Trophoblast cell (in vitro differentiated cells and primary cell): ENCODE data around the gene FLNC.

Source experiments
- DNase-seq, 2 donors: peaks; one replicate each; pipeline ENCODE4 v3.0.0-alpha.2; 2016
- H2AFZ ChIP-seq: 2 replicates; pipeline ENCODE4 v1.6.1; 2013; ENCODE audit warnings: low read length, moderate library complexity, mild to moderate bottlenecking; ENCODE audit not compliant: insufficient read depth, poor library complexity
- H2AK5ac ChIP-seq: 2 replicates; pipeline ENCODE4 v1.6.1; 2013; ENCODE audit warnings: mild to moderate bottlenecking, low read length
- H2BK120ac ChIP-seq: 2 replicates; pipeline ENCODE4 v1.6.1; 2013; ENCODE audit warnings: low read length, mild to moderate bottlenecking, moderate library complexity; ENCODE audit not compliant: insufficient read depth, poor library complexity
- H2BK12ac ChIP-seq: 2 replicates; pipeline ENCODE4 v1.6.1; 2013; ENCODE audit warnings: mild to moderate bottlenecking, low read length, moderate library complexity
- H2BK5ac ChIP-seq: 2 replicates; pipeline ENCODE4 v1.6.1; 2013; ENCODE audit warnings: low read length, low read depth, moderate library complexity, mild to moderate bottlenecking; ENCODE audit not compliant: poor library complexity
- H3K14ac ChIP-seq: 2 replicates; pipeline ENCODE4 v1.6.1; 2013; ENCODE audit warnings: mild to moderate bottlenecking, low read length
- H3K18ac ChIP-seq: 2 replicates; pipeline ENCODE4 v1.6.1; 2013; ENCODE audit warnings: mild to moderate bottlenecking, low read length
- H3K23ac ChIP-seq: 2 replicates; pipeline ENCODE4 v1.6.1; 2013; ENCODE audit warnings: low read length
- H3K27ac ChIP-seq: 2 replicates; pipeline ENCODE4 v1.5.1; 2013; ENCODE audit warnings: low read depth, mild to moderate bottlenecking, inconsistent platforms, low read length, moderate library complexity
- H3K27me3 ChIP-seq: 2 replicates; pipeline ENCODE4 v1.6.1; 2013; ENCODE audit warnings: inconsistent platforms, mild to moderate bottlenecking, low read length, moderate library complexity; ENCODE audit not compliant: insufficient read depth
- H3K36me3 ChIP-seq, 2 experiments: 1 replicate in 1 of 2; 2 replicates in 1 of 2; pipeline ENCODE4 v1.6.1; 2013; ENCODE audit warnings: low read length in 2 of 2, mild to moderate bottlenecking in 2 of 2, moderate library complexity in 1 of 2; ENCODE audit not compliant: insufficient read depth in 2 of 2, control insufficient read depth in 1 of 2
- H3K4ac ChIP-seq: 2 replicates; pipeline ENCODE4 v1.6.1; 2013; ENCODE audit warnings: low read depth, mild to moderate bottlenecking, low read length, moderate library complexity
- H3K4me1 ChIP-seq, 2 experiments: 1 replicate in 1 of 2; 2 replicates in 1 of 2; pipeline ENCODE4 v1.6.1; 2013; ENCODE audit warnings: low read length in 2 of 2, mild to moderate bottlenecking in 2 of 2, moderate library complexity in 1 of 2; ENCODE audit not compliant: insufficient read depth in 2 of 2, control insufficient read depth in 1 of 2
- H3K4me2 ChIP-seq: 2 replicates; pipeline ENCODE4 v1.6.1; 2013; ENCODE audit warnings: inconsistent platforms, mild to moderate bottlenecking, low read length, moderate library complexity
- H3K4me3 ChIP-seq: 2 replicates; pipeline ENCODE4 v1.5.1; 2013; ENCODE audit warnings: mild to moderate bottlenecking, low read depth, low read length, inconsistent platforms
- H3K79me1 ChIP-seq: one replicate; pipeline ENCODE4 v1.6.1; 2013; ENCODE audit warnings: low read length
- H3K79me2 ChIP-seq: 2 replicates; pipeline ENCODE4 v1.6.1; 2013; ENCODE audit warnings: low read length, mild to moderate bottlenecking; ENCODE audit not compliant: control insufficient read depth, insufficient read depth, poor library complexity
- H3K9ac ChIP-seq: 2 replicates; pipeline ENCODE4 v1.6.1; 2013; ENCODE audit warnings: mild to moderate bottlenecking, low read length
- H3K9me3 ChIP-seq: 2 replicates; pipeline ENCODE4 v1.6.1; 2013; ENCODE audit warnings: low read depth, mild to moderate bottlenecking, control low read depth, inconsistent platforms, low read length; ENCODE audit not compliant: insufficient read depth
- H4K12ac ChIP-seq: 2 replicates; pipeline ENCODE4 v1.6.1; 2013; ENCODE audit warnings: low read depth, mild to moderate bottlenecking, low read length, moderate library complexity
- H4K8ac ChIP-seq: 2 replicates; pipeline ENCODE4 v1.6.1; 2013; ENCODE audit warnings: low read depth, mild to moderate bottlenecking, low read length, moderate library complexity
- H4K91ac ChIP-seq: one replicate; pipeline ENCODE4 v1.6.1; 2013; ENCODE audit warnings: low read depth, mild to moderate bottlenecking, low read length, moderate library complexity
- WGBS: extraction: QIAGEN DNeasy Blood & Tissue Kit; methylation state at CpG from one replicate; pipeline ENCODE4 v1.1.7; 2013; ENCODE audit warnings: missing lambda C conversion rate; ENCODE audit not compliant: insufficient read length, insufficient coverage; ENCODE audit errors: extremely low coverage; 5-methylcytosine and 5-hydroxymethylcytosine counted together

The FLNC gene

GRCh38 chr7:128815289-128815942, 14.8 kb upstream of the FLNC start:
- H3K79me1 ChIP-seq = no peaks in the 10 kb centered on the region
- H2BK120ac ChIP-seq = no peak overlapping the region
- no peak overlapping the region for H4K91ac ChIP-seq
- no peak overlapping the region for H3K9ac ChIP-seq
- WGBS = no CpG with 5 or more reads among the region's 7 CpGs
- H4K8ac ChIP-seq = no peak overlapping the region
- no peak overlapping the region for H3K4me3 ChIP-seq
- H3K79me2 ChIP-seq = no peaks in the 10 kb centered on the region
- H3K23ac ChIP-seq = no peak overlapping the region
- no peak overlapping the region for H2AK5ac ChIP-seq
- no peaks in the 10 kb centered on the region for H3K36me3 ChIP-seq
- H2BK5ac ChIP-seq = no peak overlapping the region
- DNase-seq = no peak
- no peak overlapping the region for H3K14ac ChIP-seq
- H4K12ac ChIP-seq = no peak overlapping the region
- H3K18ac ChIP-seq = no peak overlapping the region
- H3K4me1 ChIP-seq = no peaks in the 10 kb centered on the region
- no peak overlapping the region for H3K27ac ChIP-seq
- H2BK12ac ChIP-seq = no peak overlapping the region
- no peak overlapping the region for H3K4me2 ChIP-seq
- no peak overlapping the region for H2AFZ ChIP-seq
- H3K4ac ChIP-seq = no peak overlapping the region
- H3K27me3 ChIP-seq = no peaks in the 10 kb centered on the region
- H3K9me3 ChIP-seq = no peaks in the 10 kb centered on the region

GRCh38 chr7:128818694-128819093, 11.5 kb upstream of the FLNC start:
- H3K4ac ChIP-seq = no peak overlapping the region
- no peak overlapping the region for H2BK5ac ChIP-seq
- no peak overlapping the region for H3K14ac ChIP-seq
- no peak overlapping the region for H4K12ac ChIP-seq
- no peak overlapping the region for H4K8ac ChIP-seq
- H3K4me1 ChIP-seq = no peaks in the 10 kb centered on the region
- no peaks in the 10 kb centered on the region for H3K79me1 ChIP-seq
- H3K9ac ChIP-seq = no peak overlapping the region
- no peaks in the 10 kb centered on the region for H3K79me2 ChIP-seq
- H3K4me3 ChIP-seq = no peak overlapping the region
- no peak for DNase-seq
- no peak overlapping the region for H3K27ac ChIP-seq
- H3K27me3 ChIP-seq = no peaks in the 10 kb centered on the region
- no peak overlapping the region for H3K18ac ChIP-seq
- no peak overlapping the region for H3K4me2 ChIP-seq
- H2AK5ac ChIP-seq = no peak overlapping the region
- no peaks in the 10 kb centered on the region for H3K36me3 ChIP-seq
- H4K91ac ChIP-seq = no peak overlapping the region
- no CpG with 5 or more reads among the region's 3 CpGs for WGBS
- no peak overlapping the region for H2AFZ ChIP-seq
- H2BK12ac ChIP-seq = no peak overlapping the region
- no peaks in the 10 kb centered on the region for H3K9me3 ChIP-seq
- H2BK120ac ChIP-seq = no peak overlapping the region
- H3K23ac ChIP-seq = no peak overlapping the region

GRCh38 chr7:128821724-128822123, 8.5 kb upstream of the FLNC start:
- H2BK12ac ChIP-seq = no peak overlapping the region
- H4K12ac ChIP-seq = no peak overlapping the region
- H3K79me2 ChIP-seq = no peaks in the 10 kb centered on the region
- H2AFZ ChIP-seq = no peak overlapping the region
- H3K36me3 ChIP-seq = no peaks in the 10 kb centered on the region
- peaks cover 4% of the 10 kb centered on the region for H3K79me1 ChIP-seq
- H3K14ac ChIP-seq = no peak overlapping the region
- H2AK5ac ChIP-seq = no peak overlapping the region
- H3K4me3 ChIP-seq = no peak overlapping the region
- H3K4me2 ChIP-seq = no peak overlapping the region
- no peaks in the 10 kb centered on the region for H3K27me3 ChIP-seq
- H3K4me1 ChIP-seq = peaks cover 0 to 3% of the 10 kb centered on the region in 2 experiments
- H3K18ac ChIP-seq = no peak overlapping the region
- no peak overlapping the region for H4K8ac ChIP-seq
- H2BK120ac ChIP-seq = no peak overlapping the region
- no peak overlapping the region for H3K23ac ChIP-seq
- no CpG with 5 or more reads among the region's 4 CpGs for WGBS
- no peak overlapping the region for H2BK5ac ChIP-seq
- DNase-seq = no peak
- no peak overlapping the region for H4K91ac ChIP-seq
- no peak overlapping the region for H3K27ac ChIP-seq
- H3K4ac ChIP-seq = no peak overlapping the region
- no peaks in the 10 kb centered on the region for H3K9me3 ChIP-seq
- no peak overlapping the region for H3K9ac ChIP-seq

DNA sequence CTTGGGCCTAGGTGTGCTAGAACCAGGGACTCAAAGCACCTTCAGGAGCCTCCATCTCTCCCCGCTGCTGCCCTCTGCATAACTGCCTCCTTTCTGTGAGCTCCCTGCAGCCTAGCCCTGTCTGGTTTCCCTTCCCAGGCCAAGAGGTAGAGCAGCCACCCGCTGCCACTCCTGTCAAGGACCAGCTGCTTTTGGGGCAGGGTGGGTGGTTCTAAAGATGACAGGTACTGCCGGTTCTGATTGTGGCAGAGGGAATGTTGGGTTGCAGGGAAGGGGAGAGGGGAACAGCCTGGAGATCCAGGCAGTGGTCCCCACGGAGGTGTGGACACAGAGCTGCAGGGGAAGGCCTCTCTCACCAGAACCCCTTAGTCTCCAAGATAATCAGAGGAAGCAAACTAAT, 3.7 kb upstream of the FLNC start:
- no peak overlapping the region for H3K23ac ChIP-seq
- peak overlapping the region; percentile 49 for H3K18ac ChIP-seq
- peak overlapping the region; percentile 51 for H2AK5ac ChIP-seq
- no peak overlapping the region for H3K14ac ChIP-seq
- H2BK5ac ChIP-seq = peak overlapping the region; percentile 12
- H3K4me2 ChIP-seq = no peak overlapping the region
- no peak for DNase-seq
- no peak overlapping the region for H3K4me3 ChIP-seq
- H2BK12ac ChIP-seq = peak overlapping the region; percentile 74
- no peak overlapping the region for H4K8ac ChIP-seq
- no peak overlapping the region for H2AFZ ChIP-seq
- H2BK120ac ChIP-seq = peak overlapping the region; percentile 11
- peak overlapping the region; percentile 49 for H4K91ac ChIP-seq
- peaks cover 33% of the 10 kb centered on the region for H3K79me1 ChIP-seq
- no peak overlapping the region for H3K9ac ChIP-seq
- peaks cover 3% of the 10 kb centered on the region for H3K9me3 ChIP-seq
- no peaks in the 10 kb centered on the region for H3K36me3 ChIP-seq
- no peaks in the 10 kb centered on the region for H3K27me3 ChIP-seq
- peaks cover 10% of the 10 kb centered on the region for H3K79me2 ChIP-seq
- peaks cover 26 to 30% of the 10 kb centered on the region in 2 experiments for H3K4me1 ChIP-seq
- no peak overlapping the region for H3K27ac ChIP-seq
- H4K12ac ChIP-seq = no peak overlapping the region
- H3K4ac ChIP-seq = no peak overlapping the region
- WGBS = no CpG with 5 or more reads among the region's 4 CpGs
